GM23248 (cell line): ENCODE measurements around the gene MKKS.
"Not testable (repeated sequence)": the region's sequence is repeated elsewhere in the genome, so short reads cannot be mapped to it uniquely, and the experiment has no call there.

ENCODE experiments used
- EZH2 ChIP-seq: fragments of 200-600 bp; sonication (generic); IDR thresholded peaks from 2 replicates; pipeline ENCODE4 v1.6.1; 2018; ENCODE audit warnings: antibody characterized with exemption, mild to moderate bottlenecking; ENCODE audit not compliant: insufficient read depth, poor library complexity, severe bottlenecking
- EZH2phosphoT487 ChIP-seq: fragments of 200-600 bp; sonication (generic); IDR thresholded peaks from 2 replicates; pipeline ENCODE4 v1.6.1; 2018; ENCODE audit warnings: antibody characterized with exemption, moderate library complexity, mild to moderate bottlenecking, low read depth; ENCODE audit not compliant: insufficient read depth

- not testable (repeated sequence) for TF ChIP-seq EZH2phosphoT487, EZH2
These were observed 39.3 kb downstream of the MKKS start for GRCh38 chr20:10394752-10395151.
